Activated naive CD8-positive, alpha-beta T cell treated with anti-CD3 and anti-CD28 coated beads for 36 hours (primary cell): Measurements from ENCODE around the gene TGFBR3L. TPM values are rescaled to one million over a fixed set of nuclear protein-coding genes. Genes with fewer than 3 reads are reported as not detected.

Experiments used
- DNase-seq: peaks from one replicate; pipeline ENCODE4 v3.0.0; 2021
- H3K27ac Mint-ChIP-seq: one replicate; pipeline ENCODE4 v1.8.0; 2022; ENCODE audit warnings: mild to moderate bottlenecking, moderate library complexity, mixed read lengths
- H3K27me3 Mint-ChIP-seq: one replicate; pipeline ENCODE4 v1.8.0; 2022; ENCODE audit warnings: mild to moderate bottlenecking, mixed read lengths
- H3K36me3 Mint-ChIP-seq: one replicate; pipeline ENCODE4 v1.8.0; 2021; ENCODE audit warnings: mild to moderate bottlenecking, mixed read lengths
- H3K4me1 Mint-ChIP-seq: one replicate; pipeline ENCODE4 v1.8.0; 2021; ENCODE audit warnings: mixed read lengths
- H3K4me3 Mint-ChIP-seq: one replicate; pipeline ENCODE4 v1.8.0; 2022; ENCODE audit warnings: mild to moderate bottlenecking, moderate library complexity, mixed read lengths
- H3K9me3 Mint-ChIP-seq: one replicate; pipeline ENCODE4 v1.8.0; 2022; ENCODE audit warnings: mixed read lengths
- total RNA-seq, 2 experiments: library from RNA; stranded (reverse); gene quantifications; one replicate each; pipeline ENCODE4 v1.2.3, GENCODE V29; 2021

Gene TGFBR3L
- 1 to 10 TPM; 2.1 to 3.2 TPM for total RNA-seq

GRCh38 chr19:7914598-7915045 is at the start of gene TGFBR3L:
Gene TGFBR3L (plus strand): TSS chr19:7914830.
- Mint-ChIP-seq H3K27ac (no peak within 1 kb of the TSS), H3K4me1 (peaks cover 9% of the 10 kb centered on the region), H3K9me3 (no peaks in the 10 kb centered on the region), H3K27me3 (peaks cover 45% of the 10 kb centered on the region), H3K36me3 (peaks cover 15% of the 10 kb centered on the region), H3K4me3 (peak within 1 kb of the TSS; percentile 57)
- DNase-seq = no peak

GRCh38 chr19:7865262-7865911 is 49.2 kb upstream of the TGFBR3L start:
- no peak overlapping the region for H3K4me3 Mint-ChIP-seq
- H3K27ac Mint-ChIP-seq = peak overlapping the region; percentile 20
- H3K36me3 Mint-ChIP-seq = no peaks in the 10 kb centered on the region
- DNase-seq = no peak
- H3K27me3 Mint-ChIP-seq = peaks cover 58% of the 10 kb centered on the region
- no peaks in the 10 kb centered on the region for H3K9me3 Mint-ChIP-seq
- peaks cover 18% of the 10 kb centered on the region for H3K4me1 Mint-ChIP-seq

GRCh38 chr19:7866399-7867091 is 48.1 kb upstream of the TGFBR3L start:
- DNase-seq = no peak
- Mint-ChIP-seq H3K36me3 (no peaks in the 10 kb centered on the region), H3K27ac (no peak overlapping the region), H3K27me3 (peaks cover 57% of the 10 kb centered on the region), H3K9me3 (no peaks in the 10 kb centered on the region), H3K4me1 (peaks cover 26% of the 10 kb centered on the region), H3K4me3 (no peak overlapping the region)

- no peak for DNase-seq
- Mint-ChIP-seq H3K27ac (no peak overlapping the region), H3K9me3 (no peaks in the 10 kb centered on the region), H3K4me3 (no peak overlapping the region), H3K27me3 (peaks cover 60% of the 10 kb centered on the region), H3K36me3 (no peaks in the 10 kb centered on the region), H3K4me1 (peaks cover 30% of the 10 kb centered on the region)
Measured at GRCh38 chr19:7867092-7867844, 47.4 kb upstream of the TGFBR3L start.

GRCh38 chr19:7868326-7868670 is 46.3 kb upstream of the TGFBR3L start:
- no peak overlapping the region for H3K27ac Mint-ChIP-seq
- peak overlapping the region; percentile 76 for H3K4me3 Mint-ChIP-seq
- H3K4me1 Mint-ChIP-seq = peaks cover 30% of the 10 kb centered on the region
- H3K36me3 Mint-ChIP-seq = no peaks in the 10 kb centered on the region
- peak; percentile 58 for DNase-seq
- H3K9me3 Mint-ChIP-seq = no peaks in the 10 kb centered on the region
- H3K27me3 Mint-ChIP-seq = peaks cover 62% of the 10 kb centered on the region

GRCh38 chr19:7868671-7869452 is 45.8 kb upstream of the TGFBR3L start:
- no peaks in the 10 kb centered on the region for H3K36me3 Mint-ChIP-seq
- H3K27ac Mint-ChIP-seq = peak overlapping the region; percentile 38
- peak overlapping the region; percentile 76 for H3K4me3 Mint-ChIP-seq
- peaks cover 62% of the 10 kb centered on the region for H3K27me3 Mint-ChIP-seq
- peak; percentile 91 for DNase-seq
- H3K9me3 Mint-ChIP-seq = no peaks in the 10 kb centered on the region
- H3K4me1 Mint-ChIP-seq = peaks cover 32% of the 10 kb centered on the region

GRCh38 chr19:7869453-7869909 is 45.1 kb upstream of the TGFBR3L start:
- H3K4me1 Mint-ChIP-seq = peaks cover 32% of the 10 kb centered on the region
- H3K36me3 Mint-ChIP-seq = no peaks in the 10 kb centered on the region
- H3K4me3 Mint-ChIP-seq = peak overlapping the region; percentile 57
- peak; percentile 77 for DNase-seq
- H3K27ac Mint-ChIP-seq = no peak overlapping the region
- H3K27me3 Mint-ChIP-seq = peaks cover 59% of the 10 kb centered on the region
- no peaks in the 10 kb centered on the region for H3K9me3 Mint-ChIP-seq

GRCh38 chr19:7869910-7870511 is 44.6 kb upstream of the TGFBR3L start:
- Mint-ChIP-seq H3K27me3 (peaks cover 59% of the 10 kb centered on the region), H3K9me3 (no peaks in the 10 kb centered on the region), H3K4me3 (peak overlapping the region; percentile 50), H3K27ac (no peak overlapping the region), H3K4me1 (peaks cover 32% of the 10 kb centered on the region), H3K36me3 (no peaks in the 10 kb centered on the region)
- DNase-seq = peak; percentile 59

- Mint-ChIP-seq H3K27me3 (peaks cover 55% of the 10 kb centered on the region), H3K27ac (no peak overlapping the region), H3K36me3 (no peaks in the 10 kb centered on the region), H3K9me3 (no peaks in the 10 kb centered on the region), H3K4me3 (peak overlapping the region; percentile 10), H3K4me1 (peaks cover 27% of the 10 kb centered on the region)
- DNase-seq = peak; percentile 76
Measured at GRCh38 chr19:7870571-7871436, 43.8 kb upstream of the TGFBR3L start.

- H3K4me1 Mint-ChIP-seq = peaks cover 27% of the 10 kb centered on the region
- H3K4me3 Mint-ChIP-seq = peak overlapping the region; percentile 48
- peak; percentile 88 for DNase-seq
- no peaks in the 10 kb centered on the region for H3K36me3 Mint-ChIP-seq
- H3K9me3 Mint-ChIP-seq = no peaks in the 10 kb centered on the region
- no peak overlapping the region for H3K27ac Mint-ChIP-seq
- H3K27me3 Mint-ChIP-seq = peaks cover 52% of the 10 kb centered on the region
Measured at GRCh38 chr19:7871437-7872305, 43.0 kb upstream of the TGFBR3L start.

GRCh38 chr19:7872306-7873204 is 42.1 kb upstream of the TGFBR3L start:
- Mint-ChIP-seq H3K27me3 (peaks cover 47% of the 10 kb centered on the region), H3K27ac (no peak overlapping the region), H3K4me3 (no peak overlapping the region), H3K4me1 (peaks cover 27% of the 10 kb centered on the region), H3K9me3 (no peaks in the 10 kb centered on the region), H3K36me3 (no peaks in the 10 kb centered on the region)
- no peak for DNase-seq
